Activated naive CD4-positive, alpha-beta T cell treated with anti-CD3 and anti-CD28 coated beads, Interleukin-2, amount 50 U/mL, for 24 hours (primary cell): ENCODE results near the gene PAK4.

Source experiments
- H3K27ac Mint-ChIP-seq: one replicate; pipeline ENCODE4 v1.8.0; 2021; ENCODE audit warnings: mild to moderate bottlenecking, mixed read lengths
- H3K27me3 Mint-ChIP-seq: one replicate; pipeline ENCODE4 v1.8.0; 2021; ENCODE audit warnings: mixed read lengths
- H3K36me3 Mint-ChIP-seq: one replicate; pipeline ENCODE4 v1.8.0; 2021; ENCODE audit warnings: mixed read lengths
- H3K4me1 Mint-ChIP-seq: one replicate; pipeline ENCODE4 v1.8.0; 2021; ENCODE audit warnings: mixed read lengths
- H3K4me3 Mint-ChIP-seq: one replicate; pipeline ENCODE4 v1.8.0; 2021; ENCODE audit warnings: mild to moderate bottlenecking, mixed read lengths
- H3K9me3 Mint-ChIP-seq: one replicate; pipeline ENCODE4 v1.8.0; 2021; ENCODE audit warnings: mixed read lengths

The PAK4 gene

GRCh38 chr19:39158646-39159260 is 33.2 kb downstream of the PAK4 start:
- H3K27ac Mint-ChIP-seq = no peak overlapping the region
- H3K9me3 Mint-ChIP-seq = no peaks in the 10 kb centered on the region
- H3K27me3 Mint-ChIP-seq = no peaks in the 10 kb centered on the region
- H3K4me1 Mint-ChIP-seq = peaks cover 36% of the 10 kb centered on the region
- H3K36me3 Mint-ChIP-seq = no peaks in the 10 kb centered on the region
- no peak overlapping the region for H3K4me3 Mint-ChIP-seq

- no peaks in the 10 kb centered on the region for H3K27me3 Mint-ChIP-seq
- H3K27ac Mint-ChIP-seq = no peak overlapping the region
- H3K4me1 Mint-ChIP-seq = peaks cover 28% of the 10 kb centered on the region
- no peaks in the 10 kb centered on the region for H3K9me3 Mint-ChIP-seq
- H3K4me3 Mint-ChIP-seq = no peak overlapping the region
- no peaks in the 10 kb centered on the region for H3K36me3 Mint-ChIP-seq
These were observed 34.9 kb downstream of the PAK4 start for GRCh38 chr19:39160523-39160861.

- no peaks in the 10 kb centered on the region for H3K27me3 Mint-ChIP-seq
- H3K9me3 Mint-ChIP-seq = no peaks in the 10 kb centered on the region
- H3K4me1 Mint-ChIP-seq = peaks cover 28% of the 10 kb centered on the region
- no peaks in the 10 kb centered on the region for H3K36me3 Mint-ChIP-seq
- H3K4me3 Mint-ChIP-seq = no peak overlapping the region
- no peak overlapping the region for H3K27ac Mint-ChIP-seq
These were observed 35.5 kb downstream of the PAK4 start for GRCh38 chr19:39160889-39161672.

- H3K4me3 Mint-ChIP-seq = no peak overlapping the region
- peak overlapping the region; percentile 6 for H3K27ac Mint-ChIP-seq
- H3K27me3 Mint-ChIP-seq = no peaks in the 10 kb centered on the region
- no peaks in the 10 kb centered on the region for H3K36me3 Mint-ChIP-seq
- no peaks in the 10 kb centered on the region for H3K9me3 Mint-ChIP-seq
- H3K4me1 Mint-ChIP-seq = peaks cover 24% of the 10 kb centered on the region
These were observed 37.0 kb downstream of the PAK4 start for GRCh38 chr19:39162441-39163043.

- no peaks in the 10 kb centered on the region for H3K27me3 Mint-ChIP-seq
- H3K4me1 Mint-ChIP-seq = peaks cover 17% of the 10 kb centered on the region
- no peak overlapping the region for H3K27ac Mint-ChIP-seq
These were observed 38.0 kb downstream of the PAK4 start for GRCh38 chr19:39163621-39164020.

GRCh38 chr19:39164289-39164688 is 38.7 kb downstream of the PAK4 start:
- H3K9me3 Mint-ChIP-seq = no peaks in the 10 kb centered on the region
- H3K36me3 Mint-ChIP-seq = no peaks in the 10 kb centered on the region
- peaks cover 11% of the 10 kb centered on the region for H3K4me1 Mint-ChIP-seq
- H3K27me3 Mint-ChIP-seq = no peaks in the 10 kb centered on the region
- no peak overlapping the region for H3K27ac Mint-ChIP-seq
- no peak overlapping the region for H3K4me3 Mint-ChIP-seq

More at GRCh38 chr19:39163621-39164020, 38.0 kb downstream of the PAK4 start:
- no peaks in the 10 kb centered on the region for H3K9me3 Mint-ChIP-seq
- no peak overlapping the region for H3K4me3 Mint-ChIP-seq
- H3K36me3 Mint-ChIP-seq = no peaks in the 10 kb centered on the region

GRCh38 chr19:39165857-39166256 is 40.3 kb downstream of the PAK4 start:
- no peak overlapping the region for H3K27ac Mint-ChIP-seq
- H3K36me3 Mint-ChIP-seq = no peaks in the 10 kb centered on the region
- no peak overlapping the region for H3K4me3 Mint-ChIP-seq
- no peaks in the 10 kb centered on the region for H3K27me3 Mint-ChIP-seq
- no peaks in the 10 kb centered on the region for H3K9me3 Mint-ChIP-seq
- peaks cover 6% of the 10 kb centered on the region for H3K4me1 Mint-ChIP-seq

GRCh38 chr19:39166571-39167391 is 41.2 kb downstream of the PAK4 start:
- H3K4me3 Mint-ChIP-seq = no peak overlapping the region
- no peaks in the 10 kb centered on the region for H3K36me3 Mint-ChIP-seq
- no peaks in the 10 kb centered on the region for H3K9me3 Mint-ChIP-seq
- no peaks in the 10 kb centered on the region for H3K27me3 Mint-ChIP-seq
- H3K27ac Mint-ChIP-seq = no peak overlapping the region
- H3K4me1 Mint-ChIP-seq = peaks cover 6% of the 10 kb centered on the region

GRCh38 chr19:39167461-39168257 is 42.1 kb downstream of the PAK4 start:
- Mint-ChIP-seq H3K4me1 (peaks cover 3% of the 10 kb centered on the region), H3K4me3 (no peak overlapping the region), H3K36me3 (no peaks in the 10 kb centered on the region), H3K27ac (no peak overlapping the region), H3K27me3 (no peaks in the 10 kb centered on the region), H3K9me3 (no peaks in the 10 kb centered on the region)

- Mint-ChIP-seq H3K4me1 (no peaks in the 10 kb centered on the region), H3K9me3 (no peaks in the 10 kb centered on the region), H3K27ac (no peak overlapping the region), H3K27me3 (no peaks in the 10 kb centered on the region), H3K36me3 (no peaks in the 10 kb centered on the region), H3K4me3 (no peak overlapping the region)
These were observed 42.9 kb downstream of the PAK4 start for GRCh38 chr19:39168258-39169142.

- Mint-ChIP-seq H3K36me3 (no peaks in the 10 kb centered on the region), H3K4me3 (no peak overlapping the region), H3K9me3 (no peaks in the 10 kb centered on the region), H3K27ac (no peak overlapping the region), H3K4me1 (no peaks in the 10 kb centered on the region), H3K27me3 (no peaks in the 10 kb centered on the region)
These were observed 43.7 kb downstream of the PAK4 start for GRCh38 chr19:39169143-39169810.

GRCh38 chr19:39170386-39171231 is 45.0 kb downstream of the PAK4 start:
- no peak overlapping the region for H3K27ac Mint-ChIP-seq
- no peaks in the 10 kb centered on the region for H3K4me1 Mint-ChIP-seq
- H3K36me3 Mint-ChIP-seq = no peaks in the 10 kb centered on the region

More at GRCh38 chr19:39170386-39171231, 45.0 kb downstream of the PAK4 start:
- Mint-ChIP-seq H3K9me3 (no peaks in the 10 kb centered on the region), H3K27me3 (no peaks in the 10 kb centered on the region), H3K4me3 (no peak overlapping the region)
